DMS153 (cell line): ENCODE measurements around the gene MARCHF6.
"Not testable (repeated sequence)": the region's sequence is repeated elsewhere in the genome, so short reads cannot be mapped to it uniquely, and the experiment has no call there.

ENCODE experiments used
- DNase-seq: peaks from one replicate; lab custom pipeline; 2025; lab: John Stamatoyannopoulos, UW

The MARCHF6 gene

DNA sequence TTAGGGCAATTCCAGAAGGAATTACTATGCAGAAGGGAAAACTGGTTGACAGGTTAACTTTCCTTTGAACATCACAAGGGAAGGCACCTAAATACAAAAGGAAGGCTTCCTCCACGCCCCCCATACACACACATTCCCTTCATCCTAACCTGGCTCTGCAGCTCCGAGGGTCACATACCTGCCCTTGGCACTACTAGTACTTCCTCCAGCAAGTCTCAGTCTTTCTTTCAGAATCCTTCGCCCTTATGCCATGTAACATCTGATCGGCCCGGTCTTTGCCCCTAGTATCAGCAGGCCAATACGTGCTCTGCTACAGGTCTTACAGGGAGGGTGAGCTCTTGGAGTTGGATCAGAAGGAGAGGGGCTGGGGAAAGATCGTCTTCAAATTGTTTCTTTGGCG, 1.6 kb upstream of the MARCHF6 start:
- no peak for DNase-seq

- DNase-seq = no peak
These were observed 860 bp upstream of the MARCHF6 start for GRCh38 chr5:10352430-10353240.

DNA sequence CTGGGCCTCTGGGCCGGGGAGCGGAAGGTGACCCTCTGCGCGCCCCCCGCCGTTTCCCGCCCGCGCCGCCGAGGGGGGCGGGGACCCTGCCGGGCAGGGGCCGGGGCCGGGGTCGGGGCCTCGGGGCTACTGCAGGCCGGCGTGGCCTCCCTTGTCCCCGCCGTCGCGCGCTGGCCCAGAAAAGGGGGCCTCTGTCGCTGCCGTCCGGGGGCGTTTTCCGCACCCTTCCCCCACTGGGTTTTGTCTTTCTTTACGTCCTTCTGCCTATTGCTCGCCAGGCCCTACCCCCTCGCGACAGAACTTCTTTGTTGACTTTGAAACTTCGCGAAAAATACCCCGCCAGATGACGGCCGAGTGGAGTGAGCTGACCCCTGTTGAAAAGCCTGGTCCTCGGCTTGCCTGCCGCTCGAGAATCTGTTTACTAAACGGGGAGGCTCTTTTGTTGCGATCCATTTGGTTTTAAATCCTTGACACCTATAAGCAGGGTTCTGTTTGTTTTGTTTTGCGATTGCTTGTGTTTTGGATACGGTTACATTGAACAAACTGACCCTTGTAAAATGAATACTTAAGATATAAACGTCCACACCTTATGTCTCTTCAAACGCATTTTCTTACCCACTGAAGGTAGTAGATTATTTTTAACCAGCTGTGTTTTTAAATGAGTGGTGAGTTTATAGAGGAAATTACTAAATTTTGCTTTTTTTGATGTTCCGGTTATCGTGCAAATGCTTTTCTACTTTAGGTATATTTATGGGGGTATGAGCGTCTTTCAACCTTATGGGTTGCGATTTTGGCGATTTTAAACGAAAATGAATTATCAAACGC, 765 bp downstream of the MARCHF6 start:
- DNase-seq = peak; percentile 25

GRCh38 chr5:10355071-10355889, 1.8 kb downstream of the MARCHF6 start:
- DNase-seq = no peak

DNA sequence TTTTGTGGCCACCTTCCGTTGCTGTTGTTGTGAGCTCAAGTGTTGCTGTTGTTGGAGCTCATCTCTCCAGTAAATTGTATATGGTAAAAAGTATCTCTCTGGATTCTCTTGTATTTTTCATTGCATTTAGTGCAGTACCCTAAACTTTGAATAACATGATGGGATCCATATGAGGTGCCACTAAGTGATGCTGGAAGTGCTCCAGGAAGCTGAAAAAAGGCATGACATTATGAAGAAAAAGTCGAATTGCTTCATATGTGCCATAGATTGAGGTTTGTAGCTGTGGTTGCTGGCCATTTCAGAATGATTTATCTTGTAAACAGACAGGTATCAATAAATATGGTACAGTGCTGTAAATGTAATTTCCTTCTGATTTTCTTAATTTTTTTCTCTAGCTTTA, 5.5 kb downstream of the MARCHF6 start:
- DNase-seq = no peak

GRCh38 chr5:10360686-10361085, 7.2 kb downstream of the MARCHF6 start:
- DNase-seq = no peak

GRCh38 chr5:10363519-10364185, 10.2 kb downstream of the MARCHF6 start:
- no peak for DNase-seq

DNA sequence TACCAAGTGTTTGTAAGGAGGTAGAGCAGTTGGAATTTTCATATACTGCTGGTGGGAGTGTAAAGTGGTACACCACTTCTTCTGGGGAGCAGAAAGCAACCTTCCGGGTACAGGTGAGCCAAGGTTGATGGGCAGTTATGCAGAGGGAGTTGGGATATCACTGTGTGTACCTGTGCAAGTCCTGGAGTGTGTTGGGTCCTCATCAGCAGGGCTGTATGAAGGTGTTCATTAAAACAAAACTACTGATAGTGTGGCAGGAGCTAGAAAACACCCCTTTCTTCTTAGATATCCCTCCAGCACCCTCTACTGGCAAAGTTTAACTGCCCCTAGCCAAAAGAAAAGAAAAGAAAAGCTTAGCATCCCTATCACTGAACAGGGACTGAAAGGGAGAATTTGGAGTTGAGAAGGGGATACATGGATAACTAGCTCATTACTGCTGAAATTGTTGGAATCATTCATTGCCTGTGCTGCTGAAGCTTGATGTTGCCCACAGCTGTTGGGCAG, 10.7 kb downstream of the MARCHF6 start:
- peak; percentile 29 for DNase-seq

DNA sequence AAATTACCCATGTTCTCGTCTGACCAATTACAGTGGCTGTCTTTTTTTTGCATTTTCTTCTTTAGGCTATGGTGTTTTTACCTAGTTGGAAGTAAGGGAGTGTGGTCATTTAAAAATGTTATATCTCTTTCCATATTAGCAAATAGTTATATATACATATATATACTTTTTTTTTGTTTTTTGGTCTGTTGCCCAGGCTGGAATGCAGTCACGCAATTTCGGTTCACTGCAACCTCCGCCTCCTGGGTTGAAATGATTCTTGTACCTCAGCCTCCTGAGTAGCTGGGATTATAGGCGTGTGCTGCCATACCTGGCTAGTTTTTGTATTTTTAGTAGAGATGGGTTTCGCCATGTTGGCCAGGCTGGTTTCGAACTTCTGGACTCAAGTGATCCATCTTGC, 12.3 kb downstream of the MARCHF6 start:
- no peak for DNase-seq

GRCh38 chr5:10366310-10367272, 13.1 kb downstream of the MARCHF6 start:
- DNase-seq = no peak

DNA sequence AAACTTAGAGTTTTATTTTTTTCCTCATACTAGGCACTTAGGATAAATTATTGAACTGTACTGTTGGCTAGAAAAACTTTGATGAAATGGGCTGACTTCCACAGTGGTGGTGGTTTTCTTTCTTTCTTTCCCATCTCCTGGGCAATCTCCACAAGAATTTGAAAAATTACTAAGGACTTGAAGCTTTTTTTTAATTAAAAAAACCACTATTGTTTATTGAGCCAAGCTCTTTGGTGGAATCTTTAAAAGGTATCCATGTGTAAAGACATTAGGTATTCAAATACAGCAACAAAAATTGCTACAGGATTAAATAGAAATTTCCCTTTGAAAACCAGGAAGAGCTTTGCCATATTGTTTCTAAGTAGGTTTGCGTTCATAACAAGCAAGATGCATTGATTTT, 14.1 kb downstream of the MARCHF6 start:
- no peak for DNase-seq

GRCh38 chr5:10370931-10371330, 17.4 kb downstream of the MARCHF6 start:
- no peak for DNase-seq

DNA sequence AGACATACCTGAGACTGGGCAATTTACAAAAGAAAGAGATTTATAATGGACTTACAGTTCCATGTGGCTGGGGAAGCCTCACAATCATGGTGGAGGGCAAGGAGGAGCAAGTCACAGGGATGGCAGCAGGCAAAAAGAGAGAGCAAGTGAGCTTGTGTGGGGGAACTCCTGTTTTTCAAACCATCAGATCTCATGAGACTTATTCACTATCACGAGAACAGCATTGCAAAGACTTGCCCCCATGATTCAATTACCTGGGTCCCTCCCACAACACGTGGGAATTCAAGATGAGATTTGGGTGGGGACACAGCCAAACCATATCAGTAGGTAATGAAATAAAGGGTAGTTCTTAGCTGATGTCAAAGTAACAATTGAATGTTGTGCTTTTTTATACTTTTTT, 17.9 kb downstream of the MARCHF6 start:
- DNase-seq = not testable (repeated sequence)

- no peak for DNase-seq
These were observed 19.5 kb downstream of the MARCHF6 start for GRCh38 chr5:10372726-10373709.

DNA sequence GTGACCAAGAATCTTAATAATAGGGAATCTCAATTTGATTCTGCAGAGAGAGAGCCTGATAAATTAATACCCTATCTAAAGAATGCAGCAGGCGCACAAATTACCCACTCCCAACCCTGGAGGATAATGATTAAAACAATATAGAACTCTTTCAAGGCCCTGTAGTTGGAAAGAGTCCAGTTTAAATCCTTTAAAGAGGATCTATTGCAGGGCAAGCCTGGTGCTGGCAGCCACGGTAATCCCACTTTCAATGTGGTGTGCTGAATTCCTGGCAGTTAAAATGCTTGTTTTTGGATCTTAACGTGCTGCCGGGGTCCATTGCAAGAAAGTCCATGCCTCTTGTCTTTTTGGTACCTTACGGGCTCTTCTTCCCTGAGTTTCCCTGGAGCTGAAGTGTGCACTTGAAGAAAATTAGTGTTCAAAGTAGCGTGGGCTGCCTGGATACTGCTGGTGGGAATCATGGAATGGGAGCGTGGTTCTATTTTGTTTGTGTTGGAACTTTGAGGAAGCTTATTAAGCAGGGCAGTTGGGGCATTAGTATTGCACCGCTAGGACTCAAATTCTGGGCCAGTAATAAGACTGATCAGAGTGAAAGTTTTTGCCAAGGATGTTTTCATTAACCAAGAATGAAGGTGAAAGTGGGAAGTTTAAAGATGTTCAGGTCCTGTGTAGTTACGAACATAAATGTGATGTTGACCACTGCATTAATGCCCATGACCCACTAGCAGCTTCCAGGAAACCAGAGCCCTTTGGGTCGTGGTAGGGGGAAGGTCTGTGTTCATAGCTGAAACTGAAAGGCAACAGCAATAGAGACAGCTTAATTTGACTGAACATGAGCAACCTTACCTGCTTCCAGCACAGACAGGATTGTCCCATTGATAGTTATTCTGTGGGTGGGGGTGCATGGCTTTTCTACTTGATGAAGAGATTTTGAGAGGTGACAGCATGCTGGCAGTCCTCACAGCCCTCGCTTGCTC, 20.8 kb downstream of the MARCHF6 start:
- no peak for DNase-seq

- not testable (repeated sequence) for DNase-seq
These were observed 21.7 kb downstream of the MARCHF6 start for GRCh38 chr5:10375146-10375545.

GRCh38 chr5:10376544-10376943, 23.0 kb downstream of the MARCHF6 start:
- DNase-seq = no peak

GRCh38 chr5:10377081-10377480, 23.6 kb downstream of the MARCHF6 start:
- no peak for DNase-seq
